DOHH2 (cell line): Measurements from ENCODE around the gene RALGDS.

Source experiments
- CTCF ChIP-seq: fragments of 200-600 bp; sonication (generic); IDR thresholded peaks from one replicate; pipeline ENCODE4 v1.5.1; 2014; ENCODE audit warnings: antibody characterized with exemption, mild to moderate bottlenecking, low read depth, low read length; ENCODE audit not compliant: poor library complexity, severe bottlenecking
- EZH2phosphoT487 ChIP-seq: fragments of 200-600 bp; sonication (generic); IDR thresholded peaks from 2 replicates; pipeline ENCODE4 v1.6.1; 2017; ENCODE audit warnings: borderline replicate concordance, mild to moderate bottlenecking, antibody characterized with exemption, low read length, moderate library complexity, mixed read lengths

DNA sequence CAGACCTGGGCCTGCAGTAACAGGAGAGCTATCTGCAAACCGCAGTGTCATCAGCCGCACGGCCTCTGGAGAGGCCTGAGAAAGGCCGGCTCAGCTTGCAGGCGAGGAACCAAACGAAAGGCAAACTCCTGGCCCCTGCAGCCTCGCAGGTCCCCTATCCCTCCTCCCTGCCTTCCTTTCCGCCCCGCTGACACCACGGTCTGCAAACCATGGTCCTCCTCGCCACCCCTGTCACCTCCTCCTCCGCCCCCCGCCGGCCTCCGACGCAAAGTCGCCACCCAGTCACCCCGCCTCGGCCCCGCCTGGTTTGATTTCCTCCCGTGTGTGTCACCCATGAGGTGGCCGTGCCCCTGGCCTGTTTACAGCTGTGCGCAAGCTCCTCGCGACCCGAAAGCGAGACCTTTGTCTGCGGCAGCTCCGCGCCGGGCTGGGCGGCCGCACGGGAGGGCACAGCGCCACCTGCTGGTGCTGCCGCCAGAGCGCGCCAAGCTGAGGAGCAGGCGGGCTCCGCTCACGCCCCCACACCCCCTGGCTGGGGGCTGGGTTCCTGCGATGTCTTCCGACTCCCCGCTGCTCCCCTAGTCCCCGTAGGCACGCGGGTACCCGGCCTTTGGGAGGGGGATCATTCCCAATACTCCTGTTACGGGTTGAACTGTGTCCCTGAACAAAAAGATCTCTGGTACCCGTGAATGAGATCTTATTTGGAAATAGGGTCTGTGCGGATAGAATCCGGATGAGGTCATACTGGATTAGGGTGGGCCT lies 23.3 kb upstream of the RALGDS start:
- TF ChIP-seq CTCF, result peak; percentile 99
- no peak for TF ChIP-seq EZH2phosphoT487
